C4-2B (cell line): ENCODE data around the gene TMED7.

ENCODE experiments used
- H3K27ac ChIP-seq: fragments of 450-650 bp; 2 replicates; pipeline ENCODE4 v1.5.1; 2017
- ZFX ChIP-seq: fragments of 450-650 bp; IDR thresholded peaks from 2 replicates; pipeline ENCODE4 v1.6.1; 2017
- TF ChIP-seq, protein P1 (sequence below): fragments of 450-650 bp; conservative IDR thresholded peaks from 2 replicates; pipeline ENCODE4 v1.5.1; 2017; ENCODE audit warnings: mild to moderate bottlenecking

TMED7 gene

DNA sequence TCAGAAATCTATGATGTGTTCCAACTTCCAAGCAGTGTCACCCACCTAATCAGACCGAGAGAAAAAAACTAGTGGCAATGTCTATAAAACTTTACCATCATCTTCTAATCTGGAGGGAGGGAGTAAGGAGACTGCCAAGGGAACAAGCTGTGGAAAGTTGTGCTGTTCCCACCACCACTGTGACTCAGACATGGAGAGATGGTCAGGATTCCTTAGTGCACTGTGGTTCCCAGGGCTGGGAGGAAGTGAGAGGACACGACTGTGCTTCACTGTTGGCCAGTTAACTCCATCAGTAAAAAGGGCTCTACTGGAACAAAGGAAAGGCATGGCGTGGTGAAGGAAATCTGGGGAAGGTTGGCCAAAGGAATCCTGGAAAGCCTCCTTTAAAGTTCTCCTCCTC is 42.4 kb downstream of the TMED7 start:
- H3K27ac ChIP-seq: no peak overlapping the region
- TF ChIP-seq ZFX: no peak
- TF ChIP-seq, protein P1, sequence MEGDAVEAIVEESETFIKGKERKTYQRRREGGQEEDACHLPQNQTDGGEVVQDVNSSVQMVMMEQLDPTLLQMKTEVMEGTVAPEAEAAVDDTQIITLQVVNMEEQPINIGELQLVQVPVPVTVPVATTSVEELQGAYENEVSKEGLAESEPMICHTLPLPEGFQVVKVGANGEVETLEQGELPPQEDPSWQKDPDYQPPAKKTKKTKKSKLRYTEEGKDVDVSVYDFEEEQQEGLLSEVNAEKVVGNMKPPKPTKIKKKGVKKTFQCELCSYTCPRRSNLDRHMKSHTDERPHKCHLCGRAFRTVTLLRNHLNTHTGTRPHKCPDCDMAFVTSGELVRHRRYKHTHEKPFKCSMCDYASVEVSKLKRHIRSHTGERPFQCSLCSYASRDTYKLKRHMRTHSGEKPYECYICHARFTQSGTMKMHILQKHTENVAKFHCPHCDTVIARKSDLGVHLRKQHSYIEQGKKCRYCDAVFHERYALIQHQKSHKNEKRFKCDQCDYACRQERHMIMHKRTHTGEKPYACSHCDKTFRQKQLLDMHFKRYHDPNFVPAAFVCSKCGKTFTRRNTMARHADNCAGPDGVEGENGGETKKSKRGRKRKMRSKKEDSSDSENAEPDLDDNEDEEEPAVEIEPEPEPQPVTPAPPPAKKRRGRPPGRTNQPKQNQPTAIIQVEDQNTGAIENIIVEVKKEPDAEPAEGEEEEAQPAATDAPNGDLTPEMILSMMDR: no peak

DNA sequence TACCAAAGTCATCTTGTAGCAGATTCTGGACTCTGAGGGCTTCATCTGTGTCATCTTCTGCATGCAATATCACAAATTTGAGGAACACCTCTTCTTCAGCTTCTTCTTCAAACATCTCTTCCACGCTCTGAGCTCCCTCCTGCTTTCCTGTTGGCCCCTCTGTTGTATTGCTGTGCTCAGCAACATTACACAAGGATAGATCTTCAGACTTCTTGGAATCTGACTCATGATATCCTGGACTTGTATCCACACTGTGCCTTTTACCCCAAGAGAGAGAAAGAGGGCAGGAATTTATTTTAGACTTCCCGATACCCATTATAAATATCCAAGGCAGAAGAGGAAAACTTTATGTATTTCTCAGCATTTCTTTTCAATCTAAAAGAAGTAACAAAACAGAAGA is 44.9 kb downstream of the TMED7 start:
- TF ChIP-seq ZFX: no peak
- TF ChIP-seq, protein P1: no peak

DNA sequence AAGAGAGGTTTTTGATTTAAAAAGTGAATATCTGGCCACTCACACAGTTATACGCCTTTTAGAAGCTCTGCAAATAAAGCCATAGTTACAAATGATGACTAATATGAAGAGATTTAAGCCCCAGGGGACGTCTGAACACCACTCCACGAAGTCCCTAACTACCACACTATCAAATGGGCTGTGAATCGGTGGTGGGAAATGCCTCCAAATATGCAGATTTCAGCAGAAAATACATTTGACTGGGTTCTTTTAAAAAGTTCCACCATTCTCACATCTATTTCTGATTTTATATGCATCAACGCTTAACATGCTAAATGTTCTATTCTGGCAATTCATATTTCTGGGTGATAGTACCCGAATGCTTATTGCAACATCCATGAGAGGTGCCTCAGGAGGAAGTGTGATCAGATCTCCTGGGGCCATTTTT is 46.1 kb downstream of the TMED7 start:
- no peak overlapping the region for H3K27ac ChIP-seq
- TF ChIP-seq ZFX: no peak

More for the DNA sequence above, 44.9 kb downstream of the TMED7 start:
- H3K27ac ChIP-seq: no peak overlapping the region

DNA sequence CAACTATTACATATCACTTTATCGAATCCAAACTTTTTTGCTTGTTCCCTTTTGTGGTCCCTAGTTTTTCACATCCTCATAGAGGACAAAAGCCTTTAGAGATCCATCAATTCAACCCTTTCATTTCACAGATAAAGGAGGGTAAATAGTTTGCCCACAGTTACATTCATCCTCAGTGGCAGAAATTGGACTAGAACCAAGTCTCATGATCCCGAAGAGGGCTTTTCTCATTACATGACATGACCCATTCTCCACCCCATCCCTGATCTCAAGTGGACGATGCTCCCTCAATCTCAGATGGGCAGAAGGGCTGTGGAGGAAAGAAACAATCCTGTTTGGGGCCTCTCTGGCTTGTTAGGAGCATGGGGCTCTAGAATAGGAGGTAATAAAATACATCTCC is 46.6 kb downstream of the TMED7 start:
- no peak for TF ChIP-seq ZFX
- TF ChIP-seq, protein P1: no peak
- H3K27ac ChIP-seq: no peak overlapping the region

DNA sequence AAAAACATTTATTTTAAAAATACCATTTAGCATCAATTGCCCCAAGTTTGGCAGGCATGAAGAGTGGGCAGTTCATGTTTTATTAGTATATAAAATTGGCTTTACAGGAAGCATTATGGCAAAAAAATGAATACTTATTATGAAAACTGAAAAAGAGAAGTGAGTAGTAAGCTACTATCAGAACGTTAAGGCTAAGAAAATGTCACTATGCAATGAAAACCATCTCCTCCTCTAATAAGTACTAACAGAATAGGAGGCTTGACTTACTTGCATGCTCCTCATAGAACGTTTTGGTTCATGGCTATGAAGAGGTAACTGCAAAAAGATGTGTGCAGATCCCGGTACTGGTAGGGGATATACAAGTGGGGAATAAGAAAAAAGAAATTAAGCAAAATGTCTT is 47.2 kb downstream of the TMED7 start:
- TF ChIP-seq, protein P1: no peak
- TF ChIP-seq ZFX: no peak
- H3K27ac ChIP-seq: no peak overlapping the region

DNA sequence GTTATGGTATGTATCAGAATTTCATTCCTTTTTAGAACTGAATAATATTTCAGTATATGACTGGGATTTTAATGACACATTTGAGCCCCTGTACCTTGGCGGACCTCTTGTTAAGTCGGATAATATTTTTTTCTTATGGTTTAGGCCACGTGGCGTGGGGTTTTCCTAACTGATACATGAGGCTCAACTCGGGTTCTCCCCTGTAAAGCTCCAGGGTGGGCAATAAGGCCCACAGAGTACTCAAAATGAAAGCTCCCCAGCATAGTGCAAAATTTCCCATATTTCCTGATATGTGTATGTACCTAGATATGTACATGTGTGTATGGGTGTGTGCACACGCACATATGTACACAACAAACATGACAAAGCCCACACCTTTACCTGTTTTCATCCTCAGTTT is 48.1 kb downstream of the TMED7 start:
- H3K27ac ChIP-seq: no peak overlapping the region
- TF ChIP-seq, protein P1: no peak
- no peak for TF ChIP-seq ZFX

DNA sequence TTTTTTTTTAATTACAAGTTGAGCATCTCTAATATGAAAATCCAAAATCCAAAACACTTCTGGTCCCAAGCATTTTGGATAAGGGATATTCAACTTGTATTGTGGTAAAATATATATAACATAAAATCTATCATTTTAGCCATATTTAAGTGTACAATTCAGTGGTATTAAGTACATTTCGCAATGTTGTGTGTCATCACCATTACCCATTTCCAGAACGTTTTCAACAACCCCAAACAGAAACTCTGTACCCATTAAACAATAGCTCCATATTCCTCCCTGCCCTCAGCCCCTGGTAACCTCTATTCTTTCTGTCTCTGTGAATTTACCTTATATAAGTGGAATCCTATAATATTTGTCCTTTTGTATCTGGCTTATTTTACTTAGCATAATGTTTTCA is 48.5 kb downstream of the TMED7 start:
- no peak overlapping the region for H3K27ac ChIP-seq
- TF ChIP-seq ZFX: no peak
- TF ChIP-seq, protein P1: no peak
